ENCODE measurements around the gene ANKRD16.

Gene ANKRD16

DNA sequence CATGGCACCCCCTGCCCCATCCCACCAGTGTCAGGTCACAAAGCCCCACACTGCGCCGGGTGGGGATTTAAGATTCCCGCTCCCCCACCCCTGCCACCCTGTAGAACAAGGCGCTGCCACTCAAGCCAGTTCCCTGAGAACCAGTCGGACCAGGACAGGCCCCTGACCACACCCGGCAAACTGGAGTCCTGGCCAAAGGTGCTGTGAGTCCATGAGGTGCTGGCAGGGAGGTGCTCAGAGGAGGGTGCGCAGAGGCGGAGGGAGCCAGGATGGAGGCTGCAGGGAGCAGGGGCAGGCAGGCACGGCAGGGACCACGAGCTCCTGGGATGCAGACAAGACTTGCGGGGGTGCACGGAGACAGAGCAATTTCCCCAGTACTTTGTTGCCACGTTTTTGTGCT is 56.7 kb downstream of the ANKRD16 start (continued):
- TF ChIP-seq, protein P1, sequence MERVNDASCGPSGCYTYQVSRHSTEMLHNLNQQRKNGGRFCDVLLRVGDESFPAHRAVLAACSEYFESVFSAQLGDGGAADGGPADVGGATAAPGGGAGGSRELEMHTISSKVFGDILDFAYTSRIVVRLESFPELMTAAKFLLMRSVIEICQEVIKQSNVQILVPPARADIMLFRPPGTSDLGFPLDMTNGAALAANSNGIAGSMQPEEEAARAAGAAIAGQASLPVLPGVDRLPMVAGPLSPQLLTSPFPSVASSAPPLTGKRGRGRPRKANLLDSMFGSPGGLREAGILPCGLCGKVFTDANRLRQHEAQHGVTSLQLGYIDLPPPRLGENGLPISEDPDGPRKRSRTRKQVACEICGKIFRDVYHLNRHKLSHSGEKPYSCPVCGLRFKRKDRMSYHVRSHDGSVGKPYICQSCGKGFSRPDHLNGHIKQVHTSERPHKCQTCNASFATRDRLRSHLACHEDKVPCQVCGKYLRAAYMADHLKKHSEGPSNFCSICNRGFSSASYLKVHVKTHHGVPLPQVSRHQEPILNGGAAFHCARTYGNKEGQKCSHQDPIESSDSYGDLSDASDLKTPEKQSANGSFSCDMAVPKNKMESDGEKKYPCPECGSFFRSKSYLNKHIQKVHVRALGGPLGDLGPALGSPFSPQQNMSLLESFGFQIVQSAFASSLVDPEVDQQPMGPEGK (CRISPR knock-in tag; IDR thresholded peaks at IDR 0.05; ENCODE audit: borderline replicate concordance), result no peak
- TF ChIP-seq ZNF565 (CRISPR knock-in tag; conservative IDR thresholded peaks at IDR 0.05; ENCODE audit: low read depth) (no peak), SNAI2 (CRISPR knock-in tag; IDR thresholded peaks at IDR 0.05) (no peak), ZNF70 (CRISPR knock-in tag; IDR thresholded peaks at IDR 0.05) (no peak)

DNA sequence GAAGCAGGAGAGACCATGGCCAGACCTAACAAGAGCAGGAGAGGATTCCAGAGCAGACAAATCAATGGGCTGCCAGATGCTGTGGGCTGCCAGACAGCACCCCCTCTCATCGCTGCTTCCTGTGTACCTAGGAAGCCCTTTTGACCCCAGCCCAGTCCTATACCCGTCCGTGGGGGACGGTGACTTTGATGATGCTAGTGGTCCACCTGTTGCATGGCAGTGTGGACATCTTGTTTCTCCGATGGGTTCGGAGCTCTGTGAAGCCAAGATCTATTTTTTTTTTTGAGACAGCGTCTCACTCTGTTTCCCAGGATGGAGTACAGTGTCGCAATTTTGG is 58.3 kb downstream of the ANKRD16 start:
- no peak for ATAC-seq
- TF ChIP-seq GLIS3 (CRISPR knock-in tag; IDR thresholded peaks at IDR 0.05) (no peak), ZFP30 (CRISPR knock-in tag; IDR thresholded peaks at IDR 0.05) (no peak), ARNTL (CRISPR knock-in tag; IDR thresholded peaks at IDR 0.05; ENCODE audit: borderline replicate concordance, low read depth) (no peak), TCF4 (CRISPR knock-in tag; IDR thresholded peaks at IDR 0.05; ENCODE audit: borderline replicate concordance) (no peak), ISL1 (CRISPR knock-in tag; IDR thresholded peaks at IDR 0.05) (no peak), CSDC2 (CRISPR knock-in tag; IDR thresholded peaks at IDR 0.05) (no peak), ZC3H10 (CRISPR knock-in tag; IDR thresholded peaks at IDR 0.05) (no peak), ESRRG (CRISPR knock-in tag; IDR thresholded peaks at IDR 0.05) (no peak), ZNF70 (CRISPR knock-in tag; IDR thresholded peaks at IDR 0.05) (no peak), ZFP3 (CRISPR knock-in tag; IDR thresholded peaks at IDR 0.05) (no peak), BACH2 (CRISPR knock-in tag; IDR thresholded peaks at IDR 0.05; ENCODE audit: borderline replicate concordance) (no peak), TOX (CRISPR knock-in tag; IDR thresholded peaks at IDR 0.05; ENCODE audit: borderline replicate concordance) (no peak), ZNF565 (CRISPR knock-in tag; conservative IDR thresholded peaks at IDR 0.05; ENCODE audit: low read depth) (no peak), SNAI2 (CRISPR knock-in tag; IDR thresholded peaks at IDR 0.05) (no peak), PPARA (CRISPR knock-in tag; IDR thresholded peaks at IDR 0.05; ENCODE audit: borderline replicate concordance) (no peak)
- TF ChIP-seq, protein P2, sequence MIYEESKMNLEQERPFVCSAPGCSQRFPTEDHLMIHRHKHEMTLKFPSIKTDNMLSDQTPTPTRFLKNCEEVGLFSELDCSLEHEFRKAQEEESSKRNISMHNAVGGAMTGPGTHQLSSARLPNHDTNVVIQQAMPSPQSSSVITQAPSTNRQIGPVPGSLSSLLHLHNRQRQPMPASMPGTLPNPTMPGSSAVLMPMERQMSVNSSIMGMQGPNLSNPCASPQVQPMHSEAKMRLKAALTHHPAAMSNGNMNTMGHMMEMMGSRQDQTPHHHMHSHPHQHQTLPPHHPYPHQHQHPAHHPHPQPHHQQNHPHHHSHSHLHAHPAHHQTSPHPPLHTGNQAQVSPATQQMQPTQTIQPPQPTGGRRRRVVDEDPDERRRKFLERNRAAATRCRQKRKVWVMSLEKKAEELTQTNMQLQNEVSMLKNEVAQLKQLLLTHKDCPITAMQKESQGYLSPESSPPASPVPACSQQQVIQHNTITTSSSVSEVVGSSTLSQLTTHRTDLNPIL (CRISPR knock-in tag; IDR thresholded peaks at IDR 0.05; ENCODE audit: low read depth), result no peak
- TF ChIP-seq, protein P3, sequence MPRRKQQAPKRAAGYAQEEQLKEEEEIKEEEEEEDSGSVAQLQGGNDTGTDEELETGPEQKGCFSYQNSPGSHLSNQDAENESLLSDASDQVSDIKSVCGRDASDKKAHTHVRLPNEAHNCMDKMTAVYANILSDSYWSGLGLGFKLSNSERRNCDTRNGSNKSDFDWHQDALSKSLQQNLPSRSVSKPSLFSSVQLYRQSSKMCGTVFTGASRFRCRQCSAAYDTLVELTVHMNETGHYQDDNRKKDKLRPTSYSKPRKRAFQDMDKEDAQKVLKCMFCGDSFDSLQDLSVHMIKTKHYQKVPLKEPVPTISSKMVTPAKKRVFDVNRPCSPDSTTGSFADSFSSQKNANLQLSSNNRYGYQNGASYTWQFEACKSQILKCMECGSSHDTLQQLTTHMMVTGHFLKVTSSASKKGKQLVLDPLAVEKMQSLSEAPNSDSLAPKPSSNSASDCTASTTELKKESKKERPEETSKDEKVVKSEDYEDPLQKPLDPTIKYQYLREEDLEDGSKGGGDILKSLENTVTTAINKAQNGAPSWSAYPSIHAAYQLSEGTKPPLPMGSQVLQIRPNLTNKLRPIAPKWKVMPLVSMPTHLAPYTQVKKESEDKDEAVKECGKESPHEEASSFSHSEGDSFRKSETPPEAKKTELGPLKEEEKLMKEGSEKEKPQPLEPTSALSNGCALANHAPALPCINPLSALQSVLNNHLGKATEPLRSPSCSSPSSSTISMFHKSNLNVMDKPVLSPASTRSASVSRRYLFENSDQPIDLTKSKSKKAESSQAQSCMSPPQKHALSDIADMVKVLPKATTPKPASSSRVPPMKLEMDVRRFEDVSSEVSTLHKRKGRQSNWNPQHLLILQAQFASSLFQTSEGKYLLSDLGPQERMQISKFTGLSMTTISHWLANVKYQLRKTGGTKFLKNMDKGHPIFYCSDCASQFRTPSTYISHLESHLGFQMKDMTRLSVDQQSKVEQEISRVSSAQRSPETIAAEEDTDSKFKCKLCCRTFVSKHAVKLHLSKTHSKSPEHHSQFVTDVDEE (CRISPR knock-in tag; IDR thresholded peaks at IDR 0.05), result no peak
- TF ChIP-seq, protein P1 (CRISPR knock-in tag; IDR thresholded peaks at IDR 0.05; ENCODE audit: borderline replicate concordance), result no peak
- TF ChIP-seq, protein P4, sequence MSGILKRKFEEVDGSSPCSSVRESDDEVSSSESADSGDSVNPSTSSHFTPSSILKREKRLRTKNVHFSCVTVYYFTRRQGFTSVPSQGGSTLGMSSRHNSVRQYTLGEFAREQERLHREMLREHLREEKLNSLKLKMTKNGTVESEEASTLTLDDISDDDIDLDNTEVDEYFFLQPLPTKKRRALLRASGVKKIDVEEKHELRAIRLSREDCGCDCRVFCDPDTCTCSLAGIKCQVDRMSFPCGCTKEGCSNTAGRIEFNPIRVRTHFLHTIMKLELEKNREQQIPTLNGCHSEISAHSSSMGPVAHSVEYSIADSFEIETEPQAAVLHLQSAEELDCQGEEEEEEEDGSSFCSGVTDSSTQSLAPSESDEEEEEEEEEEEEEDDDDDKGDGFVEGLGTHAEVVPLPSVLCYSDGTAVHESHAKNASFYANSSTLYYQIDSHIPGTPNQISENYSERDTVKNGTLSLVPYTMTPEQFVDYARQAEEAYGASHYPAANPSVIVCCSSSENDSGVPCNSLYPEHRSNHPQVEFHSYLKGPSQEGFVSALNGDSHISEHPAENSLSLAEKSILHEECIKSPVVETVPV (CRISPR knock-in tag; IDR thresholded peaks at IDR 0.05), result no peak

DNA sequence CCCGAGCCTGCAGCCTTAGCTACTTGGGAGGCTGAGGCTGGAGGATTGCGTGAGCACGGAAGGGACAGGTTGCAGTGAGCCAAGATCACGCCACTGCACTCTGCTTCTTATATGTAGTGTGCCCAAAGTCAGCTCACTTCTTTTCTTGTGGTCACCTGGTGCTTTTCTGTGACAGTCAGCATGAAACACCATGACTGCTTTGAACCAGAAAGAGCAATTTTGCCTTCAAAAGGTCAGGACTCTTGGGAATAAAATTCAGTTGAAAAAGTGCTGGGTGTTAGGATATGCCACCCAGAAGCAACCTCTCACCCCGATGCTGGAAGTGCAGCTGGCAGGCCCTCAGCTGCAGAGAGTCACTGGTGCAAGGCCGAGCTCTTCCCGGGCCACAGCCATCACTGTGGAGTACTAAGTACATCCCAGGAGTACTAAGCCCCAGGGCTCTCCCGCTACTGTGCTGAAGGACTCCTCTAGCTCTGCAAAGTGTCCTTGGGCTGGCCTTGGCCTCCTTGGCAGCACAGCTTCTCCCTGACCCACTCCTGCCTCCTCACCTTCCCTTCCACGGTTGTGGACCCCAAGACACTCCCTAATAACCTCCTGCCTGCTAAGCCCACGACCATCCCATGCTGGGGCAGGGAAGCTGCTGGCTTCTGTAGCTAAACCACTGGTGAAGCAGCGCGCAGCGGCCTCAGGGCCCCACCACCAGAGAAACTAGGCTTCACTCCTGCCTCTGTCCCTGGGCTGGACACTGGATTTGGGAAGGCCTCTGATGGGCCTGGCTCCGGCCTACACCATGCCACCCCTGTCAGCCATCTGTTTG is 58.9 kb downstream of the ANKRD16 start:
- TF ChIP-seq ZNF8 (CRISPR knock-in tag; IDR thresholded peaks at IDR 0.05), result no peak
- no peak for TF ChIP-seq ARNTL (CRISPR knock-in tag; IDR thresholded peaks at IDR 0.05; ENCODE audit: borderline replicate concordance, low read depth)
- no peak for TF ChIP-seq ZC3H10 (CRISPR knock-in tag; IDR thresholded peaks at IDR 0.05)
- TF ChIP-seq SNAI2 (CRISPR knock-in tag; IDR thresholded peaks at IDR 0.05), result no peak
- TF ChIP-seq ESRRG (CRISPR knock-in tag; IDR thresholded peaks at IDR 0.05), result no peak
- TF ChIP-seq, protein P4 (CRISPR knock-in tag; IDR thresholded peaks at IDR 0.05), result no peak
- TF ChIP-seq, protein P5, sequence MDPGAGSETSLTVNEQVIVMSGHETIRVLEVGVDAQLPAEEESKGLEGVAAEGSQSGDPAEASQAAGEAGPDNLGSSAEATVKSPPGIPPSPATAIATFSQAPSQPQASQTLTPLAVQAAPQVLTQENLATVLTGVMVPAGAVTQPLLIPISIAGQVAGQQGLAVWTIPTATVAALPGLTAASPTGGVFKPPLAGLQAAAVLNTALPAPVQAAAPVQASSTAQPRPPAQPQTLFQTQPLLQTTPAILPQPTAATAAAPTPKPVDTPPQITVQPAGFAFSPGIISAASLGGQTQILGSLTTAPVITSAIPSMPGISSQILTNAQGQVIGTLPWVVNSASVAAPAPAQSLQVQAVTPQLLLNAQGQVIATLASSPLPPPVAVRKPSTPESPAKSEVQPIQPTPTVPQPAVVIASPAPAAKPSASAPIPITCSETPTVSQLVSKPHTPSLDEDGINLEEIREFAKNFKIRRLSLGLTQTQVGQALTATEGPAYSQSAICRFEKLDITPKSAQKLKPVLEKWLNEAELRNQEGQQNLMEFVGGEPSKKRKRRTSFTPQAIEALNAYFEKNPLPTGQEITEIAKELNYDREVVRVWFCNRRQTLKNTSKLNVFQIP (CRISPR knock-in tag; IDR thresholded peaks at IDR 0.05; ENCODE audit: borderline replicate concordance, low read depth), result no peak
- no peak for ATAC-seq

All from SK-N-SH treated with all-trans-retinoic acid at 6 μM for 48 hours (cell line).